ENCODE measurements around the gene VPS51. TPM values are rescaled to one million over a fixed set of nuclear protein-coding genes. Genes with fewer than 3 reads are reported as not detected.

The VPS51 gene
- total RNA-seq, 4 donors from 2014 or later = 96.1 to 447 (median 140) TPM

GRCh38 chr11:65109231-65110198, 13.5 kb downstream of the VPS51 start:
- no peak overlapping the region for H3K4me3 ChIP-seq
- H3K4me1 ChIP-seq = peaks cover 3 to 16% of the 10 kb centered on the region in 2 donors
- TF ChIP-seq POLR2A (IDR thresholded peaks at IDR 0.05) = no peak
- TF ChIP-seq CTCF (IDR thresholded peaks at IDR 0.05) = no peak
- no peaks in the 10 kb centered on the region for H3K27me3 ChIP-seq
- DNase-seq = peak in 1 of 2 donors; percentile 33
- no peaks in the 10 kb centered on the region for H3K36me3 ChIP-seq
- H3K27ac ChIP-seq = no peak overlapping the region
- no peaks in the 10 kb centered on the region for H3K9me3 ChIP-seq
- intact Hi-C loops (cut with DNase I; ENCODE audit: low total_unique reads) = no loop called here

- Histone ChIP-seq H3K27ac (peak overlapping the region in 1 of 2 donors; percentile 44), H3K9me3 (no peaks in the 10 kb centered on the region), H3K27me3 (no peaks in the 10 kb centered on the region), H3K4me1 (peaks cover 3 to 16% of the 10 kb centered on the region in 2 donors), H3K36me3 (no peaks in the 10 kb centered on the region), H3K4me3 (no peak overlapping the region)
- peak; percentile 87 to 88 for DNase-seq
- intact Hi-C loops (cut with DNase I; ENCODE audit: low total_unique reads) = no loop called here
- TF ChIP-seq POLR2A (IDR thresholded peaks at IDR 0.05) (no peak), CTCF (IDR thresholded peaks at IDR 0.05) (peak; percentile 96 to 99 (median 98))
Observed at GRCh38 chr11:65110354-65110861, 14.4 kb downstream of the VPS51 start.

GRCh38 chr11:65111159-65111743, 15.2 kb downstream of the VPS51 start:
- DNase-seq = no peak
- H3K9me3 ChIP-seq = no peaks in the 10 kb centered on the region
- no peaks in the 10 kb centered on the region for H3K27me3 ChIP-seq
- no peak overlapping the region for H3K27ac ChIP-seq
- H3K4me3 ChIP-seq = no peak overlapping the region
- no peaks in the 10 kb centered on the region for H3K36me3 ChIP-seq
- H3K4me1 ChIP-seq = peaks cover 3 to 20% of the 10 kb centered on the region in 2 donors
- no peak for TF ChIP-seq CTCF (IDR thresholded peaks at IDR 0.05)
- no peak for TF ChIP-seq POLR2A (IDR thresholded peaks at IDR 0.05)
- intact Hi-C loops (cut with DNase I; ENCODE audit: low total_unique reads) = no loop called here

GRCh38 chr11:65111744-65112545, 15.9 kb downstream of the VPS51 start, which contains the start of gene TM7SF2:
Gene TM7SF2 (plus strand): TSS chr11:65111872. CDS start chr11:65112016, 144 bp downstream.
- H3K36me3 ChIP-seq = no peaks in the 10 kb centered on the region
- no peaks in the 10 kb centered on the region for H3K9me3 ChIP-seq
- H3K4me3 ChIP-seq = peak within 1 kb of the TSS; percentile 22 to 57
- intact Hi-C loops (cut with DNase I; ENCODE audit: low total_unique reads) = no loop called here
- H3K27me3 ChIP-seq = no peaks in the 10 kb centered on the region
- peak; percentile 93 to 95 for DNase-seq
- H3K27ac ChIP-seq = peak within 1 kb of the TSS; percentile 29 to 68
- peak in 1 of 4 experiments; percentile 10 for TF ChIP-seq CTCF (IDR thresholded peaks at IDR 0.05)
- TF ChIP-seq POLR2A (IDR thresholded peaks at IDR 0.05) = peak; percentile 76 to 84
- H3K4me1 ChIP-seq = peaks cover 3 to 26% of the 10 kb centered on the region in 2 donors
